Esophagus squamous epithelium (tissue), 4 donors: ENCODE measurements around the gene TRA2B.

Source experiments
- POLR2A ChIP-seq, 4 donors: fragments of 450-650 bp; IDR thresholded peaks; one replicate each; pipeline ENCODE4 v1.6.1; 2017; ENCODE audit warnings: antibody characterized with exemption in 4 of 4, mild to moderate bottlenecking in 4 of 4, moderate library complexity in 3 of 4
- TF ChIP-seq, protein P1 (sequence below), 6 experiments: fragments of 450-650 bp in 4 of 6; fragments of 200-600 bp in 2 of 6; sonication (generic) in 2 of 6; IDR thresholded peaks; one replicate each; pipeline ENCODE4 v1.5.1; 2016 to 2019; ENCODE audit warnings: antibody characterized with exemption in 6 of 6, mild to moderate bottlenecking in 4 of 6, moderate library complexity in 4 of 6

DNA sequence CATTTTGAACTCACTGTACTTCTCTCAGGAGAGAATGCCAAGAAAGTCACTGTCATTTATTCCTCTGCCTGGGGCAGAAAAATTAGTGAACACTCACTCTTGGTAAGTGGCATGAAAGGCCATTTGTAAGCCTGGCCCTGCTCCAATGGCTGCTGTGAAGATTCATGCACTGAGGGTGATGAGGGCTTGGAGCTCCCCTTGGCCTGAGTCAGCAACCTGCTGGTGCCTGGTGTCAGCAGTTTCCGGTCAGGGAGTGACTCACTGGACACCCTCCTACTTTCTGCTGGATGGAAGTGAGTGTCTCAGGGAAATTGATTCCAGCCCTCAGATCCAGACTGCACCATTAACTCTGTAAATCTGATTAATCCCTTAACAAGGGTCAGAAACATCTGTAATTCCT lies 37.6 kb downstream of the TRA2B start:
- TF ChIP-seq, protein P1, sequence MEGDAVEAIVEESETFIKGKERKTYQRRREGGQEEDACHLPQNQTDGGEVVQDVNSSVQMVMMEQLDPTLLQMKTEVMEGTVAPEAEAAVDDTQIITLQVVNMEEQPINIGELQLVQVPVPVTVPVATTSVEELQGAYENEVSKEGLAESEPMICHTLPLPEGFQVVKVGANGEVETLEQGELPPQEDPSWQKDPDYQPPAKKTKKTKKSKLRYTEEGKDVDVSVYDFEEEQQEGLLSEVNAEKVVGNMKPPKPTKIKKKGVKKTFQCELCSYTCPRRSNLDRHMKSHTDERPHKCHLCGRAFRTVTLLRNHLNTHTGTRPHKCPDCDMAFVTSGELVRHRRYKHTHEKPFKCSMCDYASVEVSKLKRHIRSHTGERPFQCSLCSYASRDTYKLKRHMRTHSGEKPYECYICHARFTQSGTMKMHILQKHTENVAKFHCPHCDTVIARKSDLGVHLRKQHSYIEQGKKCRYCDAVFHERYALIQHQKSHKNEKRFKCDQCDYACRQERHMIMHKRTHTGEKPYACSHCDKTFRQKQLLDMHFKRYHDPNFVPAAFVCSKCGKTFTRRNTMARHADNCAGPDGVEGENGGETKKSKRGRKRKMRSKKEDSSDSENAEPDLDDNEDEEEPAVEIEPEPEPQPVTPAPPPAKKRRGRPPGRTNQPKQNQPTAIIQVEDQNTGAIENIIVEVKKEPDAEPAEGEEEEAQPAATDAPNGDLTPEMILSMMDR (IDR thresholded peaks at IDR 0.05): no peak
- no peak for TF ChIP-seq POLR2A (IDR thresholded peaks at IDR 0.05)
